MCF 10A (cell line): ENCODE measurements around the gene PCDHA11. TPM values are rescaled to one million over a fixed set of nuclear protein-coding genes. Genes with fewer than 3 reads are reported as not detected.
"Not testable (repeated sequence)": the region's sequence is repeated elsewhere in the genome, so short reads cannot be mapped to it uniquely, and the experiment has no call there.

Experiments
- Bru-seq: library from RNA; stranded (reverse); fragments of 400-500 nt; gene quantifications from one replicate; lab custom pipeline; 2021; lab: Mats Ljungman, UMichigan
- BruChase-seq, 2 experiments: library from RNA; stranded (reverse); fragments of 400-500 nt; gene quantifications; one replicate each; lab custom pipeline; 2021; lab: Mats Ljungman, UMichigan
- BruUV-seq: library from RNA; stranded (reverse); fragments of 400-500 nt; replicated peaks from 2 replicates; lab custom pipeline; 2021; lab: Mats Ljungman, UMichigan
- CTCF ChIA-PET: fragments of 300-600 bp; sonication (Branson Sonifier 250); formaldehyde crosslinking; extraction: SDS; loops from one replicate; lab custom pipeline; 2021; ENCODE audit warnings: antibody characterized with exemption, inconsistent platforms; lab: Yijun Ruan, JAX
- POLR2A ChIA-PET: fragments of 300-600, 350-650 bp; sonication (Branson Sonifier 250); formaldehyde crosslinking; extraction: SDS; loops from one replicate; lab custom pipeline; 2020; ENCODE audit warnings: antibody characterized with exemption, inconsistent platforms; lab: Yijun Ruan, JAX
- DNase-seq: peaks from one replicate; pipeline ENCODE4 v3.0.0-alpha.2; 2018; ENCODE audit not compliant: unreplicated experiment
- H3K27ac Mint-ChIP-seq: one replicate; pipeline ENCODE4 v1.8.0; 2022; ENCODE audit warnings: mild to moderate bottlenecking, low read depth, mixed read lengths; ENCODE audit not compliant: unreplicated experiment
- H3K27me3 Mint-ChIP-seq: one replicate; pipeline ENCODE4 v1.8.0; 2022; ENCODE audit warnings: mixed read lengths; ENCODE audit not compliant: insufficient read depth, unreplicated experiment
- H3K36me3 Mint-ChIP-seq: one replicate; pipeline ENCODE4 v1.8.0; 2022; ENCODE audit warnings: mild to moderate bottlenecking, moderate library complexity, mixed read lengths; ENCODE audit not compliant: insufficient read depth, unreplicated experiment
- H3K4me1 Mint-ChIP-seq: one replicate; pipeline ENCODE4 v1.8.0; 2022; ENCODE audit warnings: mixed read lengths; ENCODE audit not compliant: insufficient read depth, unreplicated experiment
- H3K4me3 Mint-ChIP-seq: one replicate; pipeline ENCODE4 v1.8.0; 2022; ENCODE audit warnings: mild to moderate bottlenecking, moderate library complexity, mixed read lengths; ENCODE audit not compliant: unreplicated experiment
- H3K9me3 Mint-ChIP-seq: one replicate; pipeline ENCODE4 v1.8.0; 2022; ENCODE audit warnings: mixed read lengths; ENCODE audit not compliant: unreplicated experiment
- intact Hi-C: fragments of 100-400 bp; cut with micrococcal nuclease; formaldehyde crosslinking; loops from 2 replicates; pipeline ENCODE4 v1.14.1; 2022
- long read RNA-seq: library from polyadenylated mRNA; stranded (forward); transcript quantifications from one replicate; pipeline ENCODE4 v2.0.0, GENCODE V29; 2022
- total RNA-seq: library from RNA; stranded (reverse); gene quantifications from 2 replicates; pipeline ENCODE4 v1.2.3, GENCODE V29; 2022
- TF ChIP-seq, protein P1 (sequence below): fragments of 200-600 bp; IDR thresholded peaks from one replicate; pipeline ENCODE4 v1.8.0; 2022; ENCODE audit warnings: antibody characterized with exemption, mild to moderate bottlenecking; ENCODE audit not compliant: unreplicated experiment

The PCDHA11 gene, protein sequence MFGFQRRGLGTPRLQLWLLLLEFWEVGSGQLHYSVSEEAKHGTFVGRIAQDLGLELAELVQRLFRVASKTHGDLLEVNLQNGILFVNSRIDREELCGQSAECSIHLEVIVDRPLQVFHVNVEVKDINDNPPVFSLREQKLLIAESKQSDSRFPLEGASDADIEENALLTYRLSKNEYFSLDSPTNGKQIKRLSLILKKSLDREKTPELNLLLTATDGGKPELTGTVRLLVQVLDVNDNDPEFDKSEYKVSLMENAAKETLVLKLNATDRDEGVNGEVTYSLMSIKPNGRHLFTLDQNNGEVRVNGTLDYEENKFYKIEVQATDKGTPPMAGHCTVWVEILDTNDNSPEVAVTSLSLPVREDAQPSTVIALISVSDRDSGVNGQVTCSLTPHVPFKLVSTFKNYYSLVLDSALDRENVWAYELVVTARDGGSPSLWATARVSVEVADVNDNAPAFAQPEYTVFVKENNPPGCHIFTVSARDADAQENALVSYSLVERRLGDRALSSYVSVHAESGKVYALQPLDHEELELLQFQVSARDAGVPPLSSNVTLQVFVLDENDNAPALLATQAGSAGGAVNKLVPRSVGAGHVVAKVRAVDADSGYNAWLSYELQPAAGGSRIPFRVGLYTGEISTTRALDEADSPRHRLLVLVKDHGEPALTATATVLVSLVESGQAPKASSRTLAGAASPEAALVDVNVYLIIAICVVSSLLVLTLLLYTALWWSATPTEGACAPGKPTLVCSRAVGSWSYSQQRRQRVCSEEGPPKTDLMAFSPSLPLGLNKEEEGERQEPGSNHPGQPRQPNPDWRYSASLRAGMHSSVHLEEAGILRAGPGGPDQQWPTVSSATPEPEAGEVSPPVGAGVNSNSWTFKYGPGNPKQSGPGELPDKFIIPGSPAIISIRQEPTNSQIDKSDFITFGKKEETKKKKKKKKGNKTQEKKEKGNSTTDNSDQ
- total RNA-seq = 0.27 and 0.49 TPM in 2 replicates
- Bru-seq, nascent RNA = percentile 34 among the genes with signal in this experiment
- BruChase-seq, experiment 1, labeled RNA remaining after a 6-hour chase = percentile 44 among the genes with signal in this experiment
- BruChase-seq, experiment 2, labeled RNA remaining after a 2-hour chase = percentile 41 among the genes with signal in this experiment
- long read RNA-seq, partial matches to known transcripts = 0 of 1 reads
- long read RNA-seq, other reads (novel, unspliced or antisense) = 0 of 1 reads

DNA sequence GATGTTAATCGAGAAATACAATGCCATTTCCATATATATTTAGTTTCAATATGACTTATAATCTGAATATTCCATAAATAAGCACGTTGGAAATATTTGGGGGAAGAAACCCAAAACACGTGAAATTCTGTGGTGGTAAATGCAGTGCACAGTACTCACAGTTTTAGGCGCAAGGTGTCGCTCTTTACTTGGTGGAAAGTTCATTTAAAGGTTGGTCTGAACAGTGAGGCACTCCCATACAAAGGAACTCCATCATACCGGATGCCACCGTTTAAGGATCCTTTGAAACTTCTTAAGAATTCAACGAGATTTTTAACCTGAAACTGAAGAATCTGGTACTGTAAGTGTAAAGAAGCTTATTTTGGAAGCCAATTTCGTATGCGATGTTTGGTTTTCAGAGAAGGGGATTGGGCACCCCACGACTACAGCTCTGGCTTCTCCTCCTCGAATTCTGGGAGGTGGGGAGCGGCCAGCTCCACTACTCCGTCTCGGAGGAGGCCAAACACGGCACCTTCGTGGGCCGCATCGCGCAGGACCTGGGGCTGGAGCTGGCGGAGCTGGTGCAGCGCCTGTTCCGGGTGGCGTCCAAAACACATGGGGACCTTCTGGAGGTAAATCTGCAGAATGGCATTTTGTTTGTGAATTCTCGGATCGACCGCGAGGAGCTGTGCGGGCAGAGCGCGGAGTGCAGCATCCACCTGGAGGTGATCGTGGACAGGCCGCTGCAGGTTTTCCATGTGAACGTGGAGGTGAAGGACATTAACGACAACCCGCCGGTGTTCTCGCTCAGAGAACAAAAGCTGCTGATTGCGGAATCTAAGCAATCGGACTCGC is at the start of gene PCDHA11:
Gene PCDHA11, plus strand, starts transcription at position 237 of the 834 bp plus-strand sequence. Its CDS starts 147 bp downstream, at position 384.
- no peaks in the 10 kb centered on the region for H3K36me3 Mint-ChIP-seq
- TF ChIP-seq, protein P1, sequence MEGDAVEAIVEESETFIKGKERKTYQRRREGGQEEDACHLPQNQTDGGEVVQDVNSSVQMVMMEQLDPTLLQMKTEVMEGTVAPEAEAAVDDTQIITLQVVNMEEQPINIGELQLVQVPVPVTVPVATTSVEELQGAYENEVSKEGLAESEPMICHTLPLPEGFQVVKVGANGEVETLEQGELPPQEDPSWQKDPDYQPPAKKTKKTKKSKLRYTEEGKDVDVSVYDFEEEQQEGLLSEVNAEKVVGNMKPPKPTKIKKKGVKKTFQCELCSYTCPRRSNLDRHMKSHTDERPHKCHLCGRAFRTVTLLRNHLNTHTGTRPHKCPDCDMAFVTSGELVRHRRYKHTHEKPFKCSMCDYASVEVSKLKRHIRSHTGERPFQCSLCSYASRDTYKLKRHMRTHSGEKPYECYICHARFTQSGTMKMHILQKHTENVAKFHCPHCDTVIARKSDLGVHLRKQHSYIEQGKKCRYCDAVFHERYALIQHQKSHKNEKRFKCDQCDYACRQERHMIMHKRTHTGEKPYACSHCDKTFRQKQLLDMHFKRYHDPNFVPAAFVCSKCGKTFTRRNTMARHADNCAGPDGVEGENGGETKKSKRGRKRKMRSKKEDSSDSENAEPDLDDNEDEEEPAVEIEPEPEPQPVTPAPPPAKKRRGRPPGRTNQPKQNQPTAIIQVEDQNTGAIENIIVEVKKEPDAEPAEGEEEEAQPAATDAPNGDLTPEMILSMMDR = peak; percentile 47
- H3K27me3 Mint-ChIP-seq = no peaks in the 10 kb centered on the region
- intact Hi-C loops = loop anchor here (1.0 kb wide), 2 partner anchors 57 to 172 kb away; partner anchors contain the start of gene PCDHAC1
- DNase-seq = peak; percentile 14
- BruUV-seq = no TSS peak
- H3K4me3 Mint-ChIP-seq = no peak within 1 kb of the TSS
- H3K27ac Mint-ChIP-seq = no peak within 1 kb of the TSS
- POLR2A ChIA-PET = interaction anchor here (1.0 to 1.5 kb wide), 2 partner anchors 57 to 172 kb away, joined by 3 to 13 read pairs; partner anchors contain the start of gene PCDHAC1
- CTCF ChIA-PET = interaction anchor here (0.6 to 1.7 kb wide), 21 partner anchors 21 to 390 kb away, joined by 3 to 25 read pairs (median 3); partner anchors contain the start of gene PCDHA6
- H3K9me3 Mint-ChIP-seq = peaks cover 7% of the 10 kb centered on the region
- H3K4me1 Mint-ChIP-seq = peaks cover 4% of the 10 kb centered on the region

DNA sequence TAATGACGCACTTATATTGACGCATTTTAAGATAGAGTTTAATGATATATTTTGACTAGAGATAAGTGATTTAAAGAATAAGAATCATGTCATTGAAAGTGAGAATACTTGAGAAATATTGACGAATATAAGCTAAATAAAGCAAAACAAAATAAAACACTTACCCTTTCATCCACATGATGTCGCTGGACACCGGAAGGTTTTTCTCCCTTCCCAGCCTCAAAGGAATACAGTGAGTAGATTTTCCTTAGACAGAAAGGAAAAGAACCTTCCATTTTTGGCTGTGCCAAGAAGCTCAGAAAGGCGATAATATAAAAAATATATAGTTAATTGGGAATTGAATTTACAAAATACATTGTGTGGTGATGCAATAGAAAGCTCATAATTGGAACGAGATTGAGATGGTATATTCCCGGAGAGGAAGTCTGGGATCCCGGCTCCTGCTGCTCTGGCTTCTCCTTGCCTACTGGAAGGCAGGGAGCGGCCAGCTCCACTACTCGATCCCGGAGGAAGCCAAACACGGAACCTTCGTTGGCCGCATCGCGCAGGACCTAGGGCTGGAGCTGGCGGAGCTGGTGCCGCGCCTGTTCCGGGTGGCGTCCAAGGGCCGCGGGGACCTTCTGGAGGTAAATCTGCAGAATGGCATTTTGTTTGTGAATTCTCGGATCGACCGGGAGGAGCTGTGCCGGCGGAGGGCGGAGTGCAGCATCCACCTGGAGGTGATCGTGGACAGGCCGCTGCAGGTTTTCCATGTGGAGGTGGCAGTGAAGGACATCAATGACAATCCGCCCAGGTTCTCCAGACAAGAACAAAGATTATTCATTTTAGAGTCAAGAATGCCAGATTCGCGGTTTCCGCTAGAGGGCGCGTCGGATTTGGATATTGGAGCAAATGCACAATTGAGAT is 47.1 kb upstream of the PCDHA11 start, which contains the start of gene PCDHA5:
Gene PCDHA5, plus strand, starts transcription at position 239 of the 906 bp plus-strand sequence.
- TF ChIP-seq, protein P1 = peak; percentile 19

DNA sequence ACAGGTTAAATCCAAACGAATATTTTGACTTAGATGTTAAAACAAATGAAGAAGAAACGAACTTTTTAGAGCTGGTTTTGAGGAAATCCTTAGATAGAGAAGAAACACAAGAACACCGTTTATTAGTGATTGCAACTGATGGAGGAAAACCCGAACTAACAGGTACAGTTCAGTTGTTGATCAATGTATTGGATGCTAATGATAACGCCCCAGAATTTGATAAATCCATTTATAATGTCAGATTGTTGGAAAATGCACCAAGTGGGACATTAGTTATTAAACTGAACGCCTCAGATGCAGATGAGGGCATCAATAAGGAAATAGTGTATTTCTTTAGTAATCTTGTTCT is 46.5 kb upstream of the PCDHA11 start:
- CTCF ChIA-PET = interaction anchor here (1.1 kb wide), 1 partner anchor 15 kb away, joined by 7 read pairs; the partner anchor contains the start of gene PCDHA4
- Mint-ChIP-seq H3K4me3 (no peak overlapping the region), H3K9me3 (no peaks in the 10 kb centered on the region)

More for the DNA sequence above, 47.1 kb upstream of the PCDHA11 start, which contains the start of gene PCDHA5:
- no TSS peak for BruUV-seq
- Mint-ChIP-seq H3K4me1 (no peaks in the 10 kb centered on the region), H3K36me3 (peaks cover 5% of the 10 kb centered on the region), H3K27me3 (peaks cover 2% of the 10 kb centered on the region), H3K9me3 (no peaks in the 10 kb centered on the region), H3K4me3 (no peak within 1 kb of the TSS), H3K27ac (no peak within 1 kb of the TSS)
- ChIA-PET CTCF (interaction anchor here (0.6 to 3.7 kb wide), 4 partner anchors 14 to 355 kb away, joined by 3 to 12 read pairs (median 5); partner anchors contain the start of gene PCDHA4), POLR2A (interaction anchor here (1.0 kb wide), 1 partner anchor 54 kb away, joined by 3 read pairs; no protein-coding TSS in a partner anchor)
- DNase-seq = peak; percentile 17
- intact Hi-C loops = no loop called here

DNA sequence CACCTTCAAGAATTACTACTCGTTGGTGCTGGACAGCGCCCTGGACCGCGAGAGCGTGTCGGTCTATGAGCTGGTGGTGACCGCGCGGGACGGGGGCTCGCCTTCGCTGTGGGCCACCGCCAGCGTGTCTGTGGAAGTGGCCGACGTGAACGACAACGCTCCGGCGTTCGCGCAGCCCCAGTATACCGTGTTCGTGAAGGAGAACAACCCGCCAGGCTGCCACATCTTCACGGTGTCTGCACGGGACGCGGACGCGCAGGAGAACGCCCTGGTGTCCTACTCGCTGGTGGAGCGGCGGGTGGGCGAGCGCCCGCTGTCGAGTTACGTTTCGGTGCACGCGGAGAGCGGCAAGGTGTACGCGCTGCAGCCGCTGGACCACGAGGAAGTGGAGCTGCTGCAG is 45.8 kb upstream of the PCDHA11 start:
- POLR2A ChIA-PET, H3K4me1 Mint-ChIP-seq, H3K27ac Mint-ChIP-seq, H3K27me3 Mint-ChIP-seq, H3K36me3 Mint-ChIP-seq, H3K9me3 Mint-ChIP-seq, H3K4me3 Mint-ChIP-seq, intact Hi-C loops, DNase-seq, CTCF ChIA-PET, BruUV-seq: not testable (repeated sequence)

More for the DNA sequence above, 46.5 kb upstream of the PCDHA11 start:
- no peak for DNase-seq
- Mint-ChIP-seq H3K4me1 (no peaks in the 10 kb centered on the region), H3K36me3 (peaks cover 5% of the 10 kb centered on the region), H3K27me3 (no peaks in the 10 kb centered on the region), H3K27ac (no peak overlapping the region)
- TF ChIP-seq, protein P1 = peak; percentile 1
- intact Hi-C loops = no loop called here
- no TSS peak for BruUV-seq
- POLR2A ChIA-PET = no interaction called here
